GM10847 (cell line): ENCODE results near the gene PNMA8C.

ENCODE experiments used
- POLR2A ChIP-seq: IDR thresholded peaks from 2 replicates; pipeline ENCODE4 v1.6.1; 2011; ENCODE audit not compliant: insufficient read length; ENCODE audit errors: extremely low read depth

The PNMA8C gene

GRCh38 chr19:46453661-46454060 lies 24.9 kb upstream of the PNMA8C start:
- no peak for TF ChIP-seq POLR2A

- TF ChIP-seq POLR2A, result no peak
Measured at GRCh38 chr19:46452186-46452585, 23.4 kb upstream of the PNMA8C start.

- TF ChIP-seq POLR2A, result no peak
Measured at GRCh38 chr19:46451352-46451751, 22.6 kb upstream of the PNMA8C start.

GRCh38 chr19:46450737-46451136 lies 22.0 kb upstream of the PNMA8C start:
- no peak for TF ChIP-seq POLR2A

- no peak for TF ChIP-seq POLR2A
Measured at GRCh38 chr19:46449228-46449627, 20.5 kb upstream of the PNMA8C start.

GRCh38 chr19:46448601-46449000 lies 19.9 kb upstream of the PNMA8C start:
- no peak for TF ChIP-seq POLR2A

- no peak for TF ChIP-seq POLR2A
Measured at GRCh38 chr19:46447824-46448223, 19.1 kb upstream of the PNMA8C start.

GRCh38 chr19:46447006-46447405 lies 18.3 kb upstream of the PNMA8C start:
- TF ChIP-seq POLR2A, result no peak

- TF ChIP-seq POLR2A, result no peak
Measured at GRCh38 chr19:46446021-46446420, 17.3 kb upstream of the PNMA8C start.

- TF ChIP-seq POLR2A, result no peak
Measured at GRCh38 chr19:46442808-46443450, 14.2 kb upstream of the PNMA8C start.

- TF ChIP-seq POLR2A, result no peak
Measured at GRCh38 chr19:46441866-46442265, 13.1 kb upstream of the PNMA8C start.

- no peak for TF ChIP-seq POLR2A
Measured at GRCh38 chr19:46435009-46435408, 6.3 kb upstream of the PNMA8C start.

- TF ChIP-seq POLR2A, result no peak
Measured at GRCh38 chr19:46431824-46432223, 3.1 kb upstream of the PNMA8C start.

- TF ChIP-seq POLR2A, result no peak
Measured at GRCh38 chr19:46429999-46430398, 1.3 kb upstream of the PNMA8C start.

GRCh38 chr19:46427518-46428045 lies 1.2 kb downstream of the PNMA8C start:
- no peak for TF ChIP-seq POLR2A

GRCh38 chr19:46426506-46427162 lies 2.1 kb downstream of the PNMA8C start:
- no peak for TF ChIP-seq POLR2A

GRCh38 chr19:46426035-46426505 lies 2.7 kb downstream of the PNMA8C start:
- no peak for TF ChIP-seq POLR2A

GRCh38 chr19:46423188-46423587 lies 5.5 kb downstream of the PNMA8C start:
- no peak for TF ChIP-seq POLR2A
